KOPT-K1 (cell line): ENCODE results near the gene TRMT11.
"Not testable (repeated sequence)": the region's sequence is repeated elsewhere in the genome, so short reads cannot be mapped to it uniquely, and the experiment has no call there.

Source experiments
- H3K27ac ChIP-seq: fragments of 200-600 bp; sonication (generic); 2 replicates; pipeline ENCODE4 v1.5.1; 2016; ENCODE audit warnings: antibody characterized with exemption, mild to moderate bottlenecking, low read depth, low read length; ENCODE audit not compliant: poor library complexity, severe bottlenecking
- H3K36me3 ChIP-seq: fragments of 200-600 bp; sonication (generic); 2 replicates; pipeline ENCODE4 v1.5.1; 2017; ENCODE audit warnings: antibody characterized with exemption, mild to moderate bottlenecking, low read length, moderate library complexity; ENCODE audit not compliant: insufficient read depth
- H3K9me3 ChIP-seq: fragments of 200-600 bp; sonication (generic); 2 replicates; pipeline ENCODE4 v1.5.1; 2017; ENCODE audit warnings: antibody characterized with exemption, low read length, mild to moderate bottlenecking; ENCODE audit not compliant: insufficient read depth, poor library complexity, severe bottlenecking

Gene TRMT11

GRCh38 chr6:125972478-125972877 lies 13.9 kb upstream of the TRMT11 start:
- H3K36me3 ChIP-seq: peaks cover 46% of the 10 kb centered on the region
- not testable (repeated sequence) for H3K9me3 ChIP-seq, H3K27ac ChIP-seq

- Histone ChIP-seq H3K36me3 (peaks cover 31% of the 10 kb centered on the region), H3K27ac (no peak overlapping the region), H3K9me3 (no peaks in the 10 kb centered on the region)
These were observed 12.0 kb upstream of the TRMT11 start for GRCh38 chr6:125974214-125974866.

- Histone ChIP-seq H3K36me3 (peaks cover 17% of the 10 kb centered on the region), H3K9me3 (no peaks in the 10 kb centered on the region), H3K27ac (no peak overlapping the region)
These were observed 7.2 kb upstream of the TRMT11 start for GRCh38 chr6:125979101-125979500.

- H3K27ac ChIP-seq: no peak overlapping the region
These were observed 4.7 kb upstream of the TRMT11 start for GRCh38 chr6:125981571-125982185.

GRCh38 chr6:125983246-125983945 lies 2.9 kb upstream of the TRMT11 start:
- no peaks in the 10 kb centered on the region for H3K36me3 ChIP-seq
- no peaks in the 10 kb centered on the region for H3K9me3 ChIP-seq
- no peak overlapping the region for H3K27ac ChIP-seq

More at GRCh38 chr6:125981571-125982185, 4.7 kb upstream of the TRMT11 start:
- Histone ChIP-seq H3K9me3 (no peaks in the 10 kb centered on the region), H3K36me3 (0 out of 2 replicates have a peak, but pooled peaks cover 4% of the 10 kb centered on the region)

DNA sequence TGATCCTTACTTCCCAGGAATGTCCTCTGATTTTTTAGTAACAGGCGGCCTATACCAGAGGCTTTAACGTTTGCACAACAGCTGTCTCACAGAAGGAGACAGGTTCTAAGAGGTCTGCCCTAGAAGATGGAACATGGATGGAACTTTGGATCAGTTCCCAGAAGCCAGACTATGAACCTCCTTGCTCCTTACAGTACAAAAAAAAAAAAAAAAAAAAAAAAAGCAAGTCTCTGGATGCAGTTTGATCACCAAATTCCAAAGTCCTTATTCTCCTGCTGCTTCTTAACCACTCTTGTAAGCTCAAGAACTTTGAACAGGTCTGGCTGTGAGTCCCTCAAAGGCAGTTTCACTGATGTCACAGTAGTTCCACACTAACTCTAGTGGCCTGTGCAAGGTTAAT lies 2.0 kb upstream of the TRMT11 start:
- Histone ChIP-seq H3K36me3 (no peaks in the 10 kb centered on the region), H3K9me3 (no peaks in the 10 kb centered on the region), H3K27ac (no peak overlapping the region)

DNA sequence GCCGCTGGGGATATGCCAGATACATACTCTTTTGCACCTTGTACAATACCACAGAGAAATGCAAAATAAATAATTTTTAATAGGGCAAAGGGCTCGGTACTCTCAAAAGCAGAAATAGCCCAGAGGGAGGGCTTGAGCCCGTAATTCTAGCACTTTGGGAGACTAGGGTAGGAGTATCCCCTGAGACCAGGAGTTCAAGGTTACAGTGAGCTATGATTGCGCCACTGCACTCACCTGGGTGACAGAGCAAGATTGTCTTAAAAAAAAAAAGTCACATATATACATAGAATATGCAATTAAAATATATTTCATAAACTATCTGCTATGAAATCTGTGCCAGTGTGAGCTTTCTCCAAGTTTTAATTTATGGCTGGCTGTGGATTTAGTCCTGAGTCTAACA lies 818 bp upstream of the TRMT11 start:
- Histone ChIP-seq H3K36me3 (no peaks in the 10 kb centered on the region), H3K27ac (peak overlapping the region; percentile 64), H3K9me3 (no peaks in the 10 kb centered on the region)

- H3K36me3 ChIP-seq: no peaks in the 10 kb centered on the region
- peak overlapping the region; percentile 64 for H3K27ac ChIP-seq
- H3K9me3 ChIP-seq: no peaks in the 10 kb centered on the region
These were observed 400 bp upstream of the TRMT11 start for GRCh38 chr6:125985979-125986300.

- H3K27ac ChIP-seq: peak overlapping the region; percentile 64
- H3K36me3 ChIP-seq: no peaks in the 10 kb centered on the region
- no peaks in the 10 kb centered on the region for H3K9me3 ChIP-seq
These were observed 782 bp downstream of the TRMT11 start for GRCh38 chr6:125987026-125987617.

DNA sequence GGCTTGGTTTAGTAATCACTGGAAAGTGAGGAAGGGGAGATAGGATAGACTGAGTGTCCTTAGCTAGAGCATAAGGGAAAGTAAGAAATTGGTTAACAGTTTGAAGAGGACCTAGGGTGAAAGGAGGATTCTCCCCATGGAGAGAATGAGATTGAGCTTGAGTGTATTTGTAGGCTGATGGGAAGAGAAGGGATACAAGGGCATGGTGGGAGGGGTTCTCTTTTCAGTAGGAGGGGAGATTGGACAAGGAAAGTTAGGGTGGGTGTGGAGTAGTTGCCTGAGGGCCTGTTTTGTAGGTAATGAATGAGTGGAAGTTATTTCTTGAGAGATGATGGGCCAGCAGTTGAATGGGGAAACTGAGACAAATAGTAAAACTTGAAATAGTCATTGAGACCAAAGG lies 1.9 kb downstream of the TRMT11 start:
- H3K27ac ChIP-seq: no peak overlapping the region
- no peaks in the 10 kb centered on the region for H3K9me3 ChIP-seq
- H3K36me3 ChIP-seq: no peaks in the 10 kb centered on the region

- H3K9me3 ChIP-seq: no peaks in the 10 kb centered on the region
- no peak overlapping the region for H3K27ac ChIP-seq
- no peaks in the 10 kb centered on the region for H3K36me3 ChIP-seq
These were observed 3.3 kb downstream of the TRMT11 start for GRCh38 chr6:125989631-125990030.

DNA sequence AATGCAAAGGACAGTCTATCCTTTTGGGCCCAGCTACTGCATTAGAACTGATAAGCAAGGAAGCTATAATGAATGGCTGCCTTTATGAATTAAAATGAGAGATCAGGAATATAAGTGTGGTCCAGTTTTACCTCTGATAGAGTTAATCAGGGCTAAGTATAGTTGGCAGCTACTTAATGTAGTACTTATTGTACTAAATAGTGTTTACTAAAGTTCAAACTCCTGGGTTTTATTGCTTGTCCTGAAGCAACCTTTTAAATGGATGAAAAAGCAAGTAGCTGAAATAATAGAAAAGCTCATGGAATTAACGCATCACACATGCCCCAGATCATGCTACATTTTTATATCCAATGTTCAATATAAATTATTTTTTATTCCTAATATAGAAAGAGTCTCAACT lies 5.3 kb downstream of the TRMT11 start:
- Histone ChIP-seq H3K9me3 (no peaks in the 10 kb centered on the region), H3K27ac (no peak overlapping the region), H3K36me3 (no peaks in the 10 kb centered on the region)

DNA sequence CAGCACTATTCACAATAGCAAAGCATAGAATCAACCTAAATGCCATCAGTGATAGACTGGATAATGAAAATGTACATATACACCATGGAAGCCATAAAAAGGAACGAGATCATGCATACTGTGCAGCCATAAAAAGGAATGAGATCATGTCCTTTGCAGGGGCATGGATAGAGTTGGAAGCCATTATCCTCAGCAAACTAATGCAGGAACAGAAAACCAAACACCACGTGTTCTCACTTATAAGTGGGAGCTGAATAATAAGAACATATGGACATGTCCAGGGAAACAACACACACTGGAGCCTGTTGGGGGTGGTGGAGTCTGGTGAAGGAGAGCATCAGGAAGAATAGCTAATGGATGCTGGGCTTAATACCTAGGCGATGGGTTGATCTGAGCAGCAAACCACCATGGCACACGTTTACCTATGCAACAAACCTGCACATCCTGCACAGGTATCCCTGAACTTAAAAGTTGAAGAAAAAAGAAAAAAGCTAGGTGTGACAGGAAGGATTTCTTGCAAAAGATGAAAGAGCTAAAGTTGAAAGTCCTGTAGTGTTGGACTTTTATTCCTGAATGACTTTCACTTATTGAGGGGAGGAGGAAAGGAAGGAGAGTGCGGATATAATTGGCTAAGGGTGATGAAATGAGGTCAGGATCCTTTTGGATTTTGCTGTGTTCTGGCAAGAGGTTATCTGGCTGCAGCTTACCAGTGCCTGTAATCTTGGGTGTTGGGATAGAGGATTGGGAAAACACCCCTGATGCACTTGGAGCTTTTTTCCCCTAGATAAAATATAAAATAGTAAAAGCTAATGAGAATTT lies 8.5 kb downstream of the TRMT11 start:
- no peaks in the 10 kb centered on the region for H3K9me3 ChIP-seq

DNA sequence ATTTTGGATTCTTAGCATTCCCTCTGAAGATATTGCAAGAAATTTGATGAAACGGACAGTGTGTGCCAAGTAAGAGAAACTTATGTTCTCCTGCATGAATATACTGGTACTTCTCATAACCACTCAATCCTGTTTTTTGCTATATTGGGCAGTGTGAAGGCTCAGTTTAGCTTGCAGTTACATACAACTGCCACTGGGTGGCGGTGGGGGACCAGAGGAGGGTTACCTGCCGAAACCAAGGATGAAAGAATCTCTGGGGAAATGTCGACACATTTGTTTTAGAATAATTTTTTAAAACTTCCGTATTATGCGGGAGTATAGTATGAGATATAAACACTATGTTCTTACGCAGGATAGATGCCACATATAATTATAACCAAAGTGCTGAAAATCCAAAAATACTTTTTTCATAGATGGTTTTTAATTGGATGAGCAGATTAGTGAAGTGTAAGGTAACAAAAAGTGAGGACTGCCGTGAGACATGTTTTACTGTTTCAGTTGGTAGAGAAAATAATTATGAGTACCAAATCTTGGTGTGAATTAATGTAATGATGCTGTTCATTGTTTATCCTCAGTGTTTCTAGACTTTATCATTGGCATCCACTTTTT lies 9.7 kb downstream of the TRMT11 start:
- no peak overlapping the region for H3K27ac ChIP-seq
- peaks cover 39% of the 10 kb centered on the region for H3K36me3 ChIP-seq
- no peaks in the 10 kb centered on the region for H3K9me3 ChIP-seq

More for the DNA sequence above, 8.5 kb downstream of the TRMT11 start:
- Histone ChIP-seq H3K36me3 (peaks cover 27% of the 10 kb centered on the region), H3K27ac (no peak overlapping the region)
